ENCODE data around the gene EFCAB5. TPM values are rescaled to one million over a fixed set of nuclear protein-coding genes. Genes with fewer than 3 reads are reported as not detected.

EFCAB5 gene
- total RNA-seq, 4 donors from 2014 or later: 0.46 to 0.47 TPM; not detected in 2

DNA sequence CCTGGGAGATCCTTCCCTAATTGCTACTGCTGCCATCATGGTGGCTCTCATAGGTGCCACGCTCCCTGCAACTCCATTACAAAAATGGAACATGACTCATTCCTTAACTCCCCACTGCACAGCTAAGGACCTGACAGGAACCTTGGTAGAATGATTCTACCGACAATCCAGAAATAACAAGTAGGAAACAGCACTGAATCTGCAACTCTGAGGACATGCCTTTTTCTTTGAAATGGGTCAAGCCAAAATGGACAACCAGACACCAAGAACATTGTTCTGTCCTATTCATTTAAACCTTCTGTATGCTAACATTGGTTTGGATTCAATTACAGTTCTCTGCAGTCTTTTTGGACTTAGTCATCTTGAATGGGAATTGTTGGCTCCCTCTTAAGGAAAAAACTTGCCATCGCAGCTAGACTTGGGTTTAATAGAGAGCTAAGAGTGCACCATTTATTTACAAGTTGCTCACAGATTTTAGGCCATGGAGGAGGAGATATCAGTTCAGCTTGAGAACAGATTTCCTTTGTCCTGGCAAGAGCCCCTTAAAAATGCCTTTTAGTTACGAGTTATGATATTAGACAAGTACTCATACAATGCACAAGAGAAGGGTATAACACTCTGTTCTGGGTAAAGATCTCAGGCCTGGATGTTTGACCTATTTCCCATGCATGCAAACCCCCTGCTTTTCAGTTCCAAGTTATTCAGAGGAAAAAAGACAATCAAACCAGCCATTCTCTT, 154.2 kb downstream of the EFCAB5 start:
- ATAC-seq (ENCODE audit: low FRiP score) (peak; percentile 38), DNase-seq (ENCODE audit: low spot score) (no peak)
- TF ChIP-seq, protein P1, sequence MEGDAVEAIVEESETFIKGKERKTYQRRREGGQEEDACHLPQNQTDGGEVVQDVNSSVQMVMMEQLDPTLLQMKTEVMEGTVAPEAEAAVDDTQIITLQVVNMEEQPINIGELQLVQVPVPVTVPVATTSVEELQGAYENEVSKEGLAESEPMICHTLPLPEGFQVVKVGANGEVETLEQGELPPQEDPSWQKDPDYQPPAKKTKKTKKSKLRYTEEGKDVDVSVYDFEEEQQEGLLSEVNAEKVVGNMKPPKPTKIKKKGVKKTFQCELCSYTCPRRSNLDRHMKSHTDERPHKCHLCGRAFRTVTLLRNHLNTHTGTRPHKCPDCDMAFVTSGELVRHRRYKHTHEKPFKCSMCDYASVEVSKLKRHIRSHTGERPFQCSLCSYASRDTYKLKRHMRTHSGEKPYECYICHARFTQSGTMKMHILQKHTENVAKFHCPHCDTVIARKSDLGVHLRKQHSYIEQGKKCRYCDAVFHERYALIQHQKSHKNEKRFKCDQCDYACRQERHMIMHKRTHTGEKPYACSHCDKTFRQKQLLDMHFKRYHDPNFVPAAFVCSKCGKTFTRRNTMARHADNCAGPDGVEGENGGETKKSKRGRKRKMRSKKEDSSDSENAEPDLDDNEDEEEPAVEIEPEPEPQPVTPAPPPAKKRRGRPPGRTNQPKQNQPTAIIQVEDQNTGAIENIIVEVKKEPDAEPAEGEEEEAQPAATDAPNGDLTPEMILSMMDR (IDR thresholded peaks at IDR 0.05): no peak

DNA sequence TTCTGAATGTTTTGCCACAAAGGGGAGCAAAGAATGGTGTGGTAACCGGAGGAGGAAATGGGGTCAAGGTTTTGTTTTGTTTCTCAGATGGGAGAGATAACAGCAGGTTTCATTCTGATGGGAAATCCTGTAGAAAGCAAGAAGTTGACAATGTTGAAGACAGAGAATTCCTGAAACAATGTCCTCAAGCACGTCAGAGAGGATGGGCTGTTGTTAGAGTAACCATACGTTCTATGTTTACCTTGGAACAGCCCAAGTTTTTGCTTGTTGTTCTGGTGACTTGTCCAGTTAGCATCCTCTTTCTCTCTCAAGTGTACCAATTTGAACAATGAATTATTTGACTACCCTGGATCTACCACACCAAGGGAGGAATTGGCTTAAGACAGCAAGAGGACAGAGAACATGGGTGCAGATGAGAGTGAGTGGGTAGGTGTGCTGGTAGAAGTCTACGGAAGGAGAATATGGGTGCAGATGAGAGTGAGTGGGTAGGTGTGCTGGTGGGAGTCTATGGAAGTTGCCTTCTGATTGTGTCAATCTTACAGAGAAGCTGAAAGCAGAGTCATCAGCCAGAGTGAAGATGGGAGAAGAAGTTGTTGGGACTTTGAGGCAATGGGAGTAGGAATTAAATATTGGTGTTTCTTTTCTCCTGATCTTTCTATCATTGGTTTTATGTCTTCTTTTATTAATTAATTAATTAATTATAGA, 160.4 kb downstream of the EFCAB5 start:
- TF ChIP-seq, protein P1 (IDR thresholded peaks at IDR 0.05): no peak
- no peak for ATAC-seq (ENCODE audit: low FRiP score)

DNA sequence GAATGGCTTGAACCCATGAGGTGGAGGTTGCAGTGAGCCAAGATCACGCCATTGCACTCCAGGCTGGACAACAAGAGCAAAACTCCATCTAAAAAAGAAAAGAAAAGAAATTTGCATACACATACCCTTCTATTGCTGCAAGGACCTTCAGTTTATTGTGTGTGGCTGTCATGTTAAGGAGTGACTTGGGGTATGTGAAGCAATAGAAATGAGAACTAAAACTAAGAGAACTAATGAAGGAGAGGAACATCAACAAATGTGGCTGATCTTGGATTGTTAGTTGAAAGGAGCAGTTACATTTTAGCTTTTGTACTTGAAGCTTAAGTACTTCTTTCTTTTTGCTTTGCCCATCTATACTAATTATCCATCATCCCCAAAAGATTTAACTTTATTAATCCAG, 162.5 kb downstream of the EFCAB5 start:
- TF ChIP-seq, protein P1 (IDR thresholded peaks at IDR 0.05): no peak

More for the DNA sequence above, 160.4 kb downstream of the EFCAB5 start:
- DNase-seq (ENCODE audit: low spot score): no peak

DNA sequence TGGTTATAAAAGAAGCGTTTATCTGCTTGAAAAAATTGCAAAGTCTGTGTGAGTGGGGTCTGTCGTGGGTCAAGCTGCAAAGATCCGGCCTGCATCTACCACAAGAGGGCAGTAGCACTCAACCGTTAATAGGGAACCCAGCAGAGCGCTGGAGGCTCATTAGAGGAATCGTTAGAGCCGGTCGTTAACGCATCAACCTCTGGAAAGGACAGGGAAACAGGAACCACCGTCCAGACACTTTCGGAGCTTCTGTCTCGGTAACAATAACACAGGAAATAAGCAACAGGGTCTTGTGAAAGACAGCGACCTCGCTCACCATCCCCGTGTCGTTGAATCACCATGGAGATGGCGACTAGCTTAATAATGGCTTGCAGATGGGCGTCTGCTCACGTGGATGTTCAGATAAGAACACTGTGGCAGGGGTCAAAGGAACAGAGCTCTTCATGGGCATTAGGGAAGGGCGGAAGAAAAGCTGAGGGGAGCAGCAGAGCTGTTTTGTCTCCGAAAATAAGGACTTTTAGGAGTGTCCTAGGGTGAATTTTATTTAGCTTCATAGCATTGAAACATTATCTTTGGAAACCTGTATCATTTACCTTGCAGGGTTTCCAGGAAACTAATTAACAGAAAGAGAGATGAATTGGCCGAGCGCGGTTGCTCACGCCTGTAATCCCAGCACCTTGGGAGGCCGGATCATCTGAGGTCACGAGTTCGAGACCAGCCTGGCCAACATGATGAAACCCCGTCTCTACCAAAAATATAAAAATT, 163.3 kb downstream of the EFCAB5 start:
- peak; percentile 96 for ATAC-seq (ENCODE audit: low FRiP score)
- DNase-seq (ENCODE audit: low spot score): peak; percentile 35
- TF ChIP-seq, protein P1 (IDR thresholded peaks at IDR 0.05): peak in 2 of 3 donors; percentile 39 to 59

More for the DNA sequence above, 162.5 kb downstream of the EFCAB5 start:
- DNase-seq (ENCODE audit: low spot score) (no peak), ATAC-seq (ENCODE audit: low FRiP score) (no peak)

DNA sequence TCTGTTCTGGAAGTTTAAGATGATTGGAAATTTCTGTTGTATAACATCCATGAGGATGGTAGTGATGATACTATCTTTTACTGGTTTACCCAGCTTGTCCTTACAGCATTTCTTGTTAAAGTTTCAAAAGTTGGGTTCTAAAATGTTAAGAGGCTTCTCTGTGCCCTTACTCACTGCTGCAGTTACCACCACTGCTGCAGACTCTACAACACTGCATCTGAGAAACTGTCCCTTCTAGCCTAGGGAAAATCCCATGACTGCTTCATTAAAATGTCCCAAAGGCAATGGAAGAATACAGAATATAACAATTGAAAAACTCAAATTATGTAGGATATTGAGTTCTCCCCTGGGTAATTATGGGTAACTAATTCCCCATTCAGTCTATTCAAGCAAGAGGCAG, 171.4 kb downstream of the EFCAB5 start:
- ATAC-seq (ENCODE audit: low FRiP score): no peak
- TF ChIP-seq, protein P1 (IDR thresholded peaks at IDR 0.05): no peak
- no peak for DNase-seq (ENCODE audit: low spot score)

DNA sequence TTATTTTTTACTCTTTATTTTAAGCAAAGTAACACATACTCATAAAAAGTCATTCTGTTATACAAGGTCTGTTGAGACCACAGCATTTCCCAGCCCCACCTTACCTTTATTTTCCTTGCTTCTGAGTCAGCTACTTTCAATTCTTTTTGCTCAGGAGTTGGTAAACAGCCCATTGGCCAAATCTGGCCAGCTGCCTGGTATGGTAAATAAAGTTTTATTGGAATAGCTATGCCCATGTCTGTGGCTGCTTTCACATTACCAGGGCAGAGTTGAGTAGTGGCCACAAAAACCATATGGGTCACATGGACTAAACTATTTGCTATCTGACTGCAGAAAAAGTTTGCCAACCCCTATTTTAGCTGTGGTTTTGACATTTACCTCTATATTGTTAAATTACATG, 171.8 kb downstream of the EFCAB5 start:
- no peak for ATAC-seq (ENCODE audit: low FRiP score)
- TF ChIP-seq, protein P1 (IDR thresholded peaks at IDR 0.05): no peak
- no peak for DNase-seq (ENCODE audit: low spot score)
